SK-N-SH (cell line): ENCODE results near the gene SPATA2. TPM values are rescaled to one million over a fixed set of nuclear protein-coding genes. Genes with fewer than 3 reads are reported as not detected.

ENCODE experiments used
- CTCF ChIA-PET: fragments of 300-600, 350-600 bp; formaldehyde crosslinking; extraction: SDS; loops from one replicate; lab custom pipeline; 2021; lab: Yijun Ruan, JAX
- POLR2A ChIA-PET: fragments of 350-600 bp; sonication (Branson Sonifier 250); formaldehyde crosslinking; extraction: SDS; loops from one replicate; lab custom pipeline; 2020; ENCODE audit warnings: antibody characterized with exemption, inconsistent platforms; lab: Yijun Ruan, JAX
- DNase-seq: peaks from one replicate; pipeline ENCODE4 v3.0.0; 2012
- H2AFZ ChIP-seq: fragments of 200-600 bp; sonication (generic); 2 replicates; pipeline ENCODE4 v1.8.1; 2016; ENCODE audit warnings: antibody characterized with exemption, mild to moderate bottlenecking, low read depth
- H3F3A ChIP-seq: fragments of 200-600 bp; sonication (generic); replicated peaks from 2 replicates; pipeline ENCODE3; 2016; ENCODE audit warnings: antibody characterized with exemption, mild to moderate bottlenecking; ENCODE audit not compliant: insufficient read depth
- H3K27ac ChIP-seq, 2 experiments: fragments of 200-500 bp in 1 of 2; fragments of 200-600 bp in 1 of 2; sonication (Bioruptor generic) in 1 of 2; sonication (generic), shearing (Covaris generic) in 1 of 2; 2 replicates each; pipeline versions ENCODE4 v1.5.1 to v1.6.1; 2014 to 2016; ENCODE audit warnings: low read depth in 2 of 2, inconsistent platforms in 1 of 2, low read length in 1 of 2, mild to moderate bottlenecking in 1 of 2, mixed read lengths in 1 of 2
- H3K27me3 ChIP-seq: fragments of 200-600 bp; sonication (generic), shearing (Covaris generic); 2 replicates; pipeline ENCODE4 v1.6.1; 2016; ENCODE audit warnings: mixed run types; ENCODE audit not compliant: insufficient read depth
- H3K36me3 ChIP-seq, 2 experiments: fragments of 200-500 bp in 1 of 2; fragments of 200-600 bp in 1 of 2; sonication (Bioruptor generic) in 1 of 2; sonication (generic) in 1 of 2; replicated peaks in 1 of 2; 2 replicates each; pipeline versions ENCODE3 to v1.5.1; 2014 to 2016; ENCODE audit warnings: low read length in 1 of 2, mild to moderate bottlenecking in 1 of 2; ENCODE audit not compliant: insufficient read depth in 2 of 2, control insufficient read depth in 1 of 2
- H3K4me1 ChIP-seq, 2 experiments: fragments of 200-500 bp in 1 of 2; fragments of 200-600 bp in 1 of 2; sonication (Bioruptor generic) in 1 of 2; sonication (generic), shearing (Covaris generic) in 1 of 2; 2 replicates each; pipeline versions ENCODE4 v1.5.1 to v1.6.1; 2014 to 2016; ENCODE audit warnings: low read depth in 1 of 2, low read length in 1 of 2, mixed run types in 1 of 2; ENCODE audit not compliant: insufficient read depth in 2 of 2, control insufficient read depth in 1 of 2
- H3K4me2 ChIP-seq: fragments of 200-600 bp; sonication (generic), shearing (Covaris generic); 2 replicates; pipeline ENCODE4 v1.6.1; 2017; ENCODE audit warnings: mixed run types
- H3K4me3 ChIP-seq, 2 experiments: fragments of 200-500 bp in 1 of 2; fragments of 200-600 bp in 1 of 2; sonication (Bioruptor generic) in 1 of 2; sonication (generic), shearing (Covaris generic) in 1 of 2; 2 replicates each; pipeline versions ENCODE4 v1.5.1 to v1.8.1; 2014 to 2016; ENCODE audit warnings: low read depth in 2 of 2, inconsistent platforms in 1 of 2, low read length in 1 of 2, mild to moderate bottlenecking in 1 of 2, mixed read lengths in 1 of 2, moderate library complexity in 1 of 2
- H3K79me2 ChIP-seq: fragments of 200-600 bp; sonication (generic); 2 replicates; pipeline ENCODE4 v1.8.1; 2017; ENCODE audit warnings: mild to moderate bottlenecking; ENCODE audit not compliant: insufficient read depth
- H3K9ac ChIP-seq: fragments of 200-600 bp; sonication (generic); 2 replicates; pipeline ENCODE4 v1.6.1; 2017; ENCODE audit warnings: mixed run types
- H3K9me2 ChIP-seq: fragments of 200-600 bp; sonication (generic); 2 replicates; pipeline ENCODE4 v1.6.1; 2017; ENCODE audit warnings: mixed run types
- H3K9me3 ChIP-seq: fragments of 200-600 bp; sonication (generic); 2 replicates; pipeline ENCODE4 v1.6.1; 2017; ENCODE audit warnings: mixed run types, mild to moderate bottlenecking, moderate library complexity
- H4K20me1 ChIP-seq: fragments of 200-600 bp; sonication (generic); 2 replicates; pipeline ENCODE4 v1.6.1; 2017; ENCODE audit warnings: mild to moderate bottlenecking, mixed run types; ENCODE audit not compliant: insufficient read depth
- EP300 ChIP-seq, 2 experiments: IDR thresholded peaks; 2 replicates each; pipeline versions ENCODE4 v1.4.0 to v1.6.1; 2012; ENCODE audit warnings: borderline replicate concordance in 1 of 2, low read depth in 1 of 2, low read length in 1 of 2
- FOXJ3 ChIP-seq: sonication (generic); formaldehyde crosslinking; IDR thresholded peaks from 2 replicates; pipeline ENCODE4 v1.5.1; 2020; ENCODE audit warnings: mild to moderate bottlenecking, missing genetic modification reagents
- GABPA ChIP-seq: IDR thresholded peaks from 2 replicates; pipeline ENCODE4 v1.4.0; 2012; ENCODE audit warnings: low read depth, mild to moderate bottlenecking
- GATA2 ChIP-seq: sonication (generic); formaldehyde crosslinking; IDR thresholded peaks from 2 replicates; pipeline ENCODE4 v1.5.0; 2020; ENCODE audit warnings: mild to moderate bottlenecking, missing genetic modification reagents
- MXI1 ChIP-seq: IDR thresholded peaks from 2 replicates; pipeline ENCODE4 v1.6.1; 2012; ENCODE audit warnings: mild to moderate bottlenecking, low read depth, low read length, improper control_type of control experiment
- NFIC ChIP-seq: IDR thresholded peaks from 2 replicates; pipeline ENCODE4 v1.4.0; 2012; ENCODE audit warnings: borderline replicate concordance
- NRF1 ChIP-seq: IDR thresholded peaks from 2 replicates; pipeline ENCODE4 v1.6.1; 2012; ENCODE audit warnings: low read depth, mild to moderate bottlenecking, low read length
- RAD21 ChIP-seq: IDR thresholded peaks from 2 replicates; pipeline ENCODE4 v1.6.1; 2012; ENCODE audit warnings: mild to moderate bottlenecking, low read length
- RCOR1 ChIP-seq: fragments of 150-350 bp; IDR thresholded peaks from 2 replicates; pipeline ENCODE4 v1.6.1; 2017; ENCODE audit warnings: antibody characterized with exemption, low read length
- RFX5 ChIP-seq: IDR thresholded peaks from 2 replicates; pipeline ENCODE4 v1.6.1; 2012; ENCODE audit warnings: mild to moderate bottlenecking, improper control_type of control experiment, low read length
- RXRA ChIP-seq: IDR thresholded peaks from 2 replicates; pipeline ENCODE4 v1.4.0; 2012; ENCODE audit warnings: low read depth, mild to moderate bottlenecking, borderline replicate concordance
- TAF1 ChIP-seq: IDR thresholded peaks from 2 replicates; pipeline ENCODE4 v1.6.1; 2012; ENCODE audit warnings: low read depth, mild to moderate bottlenecking, low read length, moderate library complexity, borderline replicate concordance
- TEAD4 ChIP-seq: IDR thresholded peaks from 2 replicates; pipeline ENCODE4 v1.4.0; 2012; ENCODE audit warnings: mild to moderate bottlenecking, borderline replicate concordance; ENCODE audit not compliant: insufficient read depth
- ZBTB33 ChIP-seq: IDR thresholded peaks from 2 replicates; pipeline ENCODE4 v1.4.0; 2012; ENCODE audit warnings: low read depth, borderline replicate concordance
- WGBS: methylation state at CpG from one replicate; pipeline ENCODE4 v1.1.6; 2017; ENCODE audit warnings: low lambda C conversion rate; 5-methylcytosine and 5-hydroxymethylcytosine counted together
- polyA plus RNA-seq, 3 experiments: library from polyadenylated mRNA; depleted of rRNA; stranded (reverse); fragments of >200 nt; gene quantifications; 2 replicates each; pipeline ENCODE4 v1.2.3, GENCODE V29; 2012
- TF ChIP-seq, protein P1 (sequence below): IDR thresholded peaks from 2 replicates; pipeline ENCODE4 v1.4.0; 2012; ENCODE audit warnings: low read depth
- TF ChIP-seq, protein P2 (sequence below): fragments of 150-350 bp; IDR thresholded peaks from 2 replicates; pipeline ENCODE4 v1.6.1; 2016; ENCODE audit warnings: mild to moderate bottlenecking, low read depth, low read length

SPATA2 gene
- polyA plus RNA-seq, 1 of the 3 experiments (the other 2 are of a cell fraction), result 7.2 TPM

- Histone ChIP-seq H3K9me2 (no peaks in the 10 kb centered on the region), H3K4me3 (no peak overlapping the region), H3K9me3 (no peaks in the 10 kb centered on the region), H3K4me1 (peaks cover 0 to 9% of the 10 kb centered on the region in 2 experiments; a peak in 2 of 4 replicates), H3K4me2 (no peak overlapping the region), H4K20me1 (no peaks in the 10 kb centered on the region), H2AFZ (no peak overlapping the region), H3K79me2 (peaks cover 20% of the 10 kb centered on the region), H3K27me3 (no peaks in the 10 kb centered on the region), H3F3A (peaks cover 28% of the 10 kb centered on the region), H3K27ac (no peak overlapping the region), H3K36me3 (peaks cover 22 to 63% of the 10 kb centered on the region in 2 experiments), H3K9ac (no peak overlapping the region)
- no peak for DNase-seq
- TF ChIP-seq NRF1 (no peak), RCOR1 (no peak), TEAD4 (no peak), EP300 (IDR thresholded peaks at IDR 0.05; ENCODE audit: borderline replicate concordance in 1 of 2, low read depth in 1 of 2, low read length in 1 of 2) (no peak), RFX5 (no peak), RAD21 (no peak), MXI1 (no peak), GATA2 (CRISPR knock-in tag) (no peak), TAF1 (no peak), NFIC (no peak), ZBTB33 (no peak), GABPA (no peak), FOXJ3 (no peak), RXRA (no peak)
- TF ChIP-seq, protein P1, sequence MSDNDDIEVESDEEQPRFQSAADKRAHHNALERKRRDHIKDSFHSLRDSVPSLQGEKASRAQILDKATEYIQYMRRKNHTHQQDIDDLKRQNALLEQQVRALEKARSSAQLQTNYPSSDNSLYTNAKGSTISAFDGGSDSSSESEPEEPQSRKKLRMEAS, result no peak
- TF ChIP-seq, protein P2, sequence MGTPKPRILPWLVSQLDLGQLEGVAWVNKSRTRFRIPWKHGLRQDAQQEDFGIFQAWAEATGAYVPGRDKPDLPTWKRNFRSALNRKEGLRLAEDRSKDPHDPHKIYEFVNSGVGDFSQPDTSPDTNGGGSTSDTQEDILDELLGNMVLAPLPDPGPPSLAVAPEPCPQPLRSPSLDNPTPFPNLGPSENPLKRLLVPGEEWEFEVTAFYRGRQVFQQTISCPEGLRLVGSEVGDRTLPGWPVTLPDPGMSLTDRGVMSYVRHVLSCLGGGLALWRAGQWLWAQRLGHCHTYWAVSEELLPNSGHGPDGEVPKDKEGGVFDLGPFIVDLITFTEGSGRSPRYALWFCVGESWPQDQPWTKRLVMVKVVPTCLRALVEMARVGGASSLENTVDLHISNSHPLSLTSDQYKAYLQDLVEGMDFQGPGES, result no peak
- WGBS, result 100% methylated on average over 3 of the region's 3 CpGs
- CTCF ChIA-PET, result interaction anchor here (3.1 to 3.9 kb wide), 2 partner anchors 23 to 116 kb away, joined by 14 to 15 read pairs; no protein-coding TSS in a partner anchor
- POLR2A ChIA-PET, result no interaction called here
These were observed 39.8 kb upstream of the SPATA2 start for GRCh38 chr20:49955167-49955566.
